ENCODE data around the gene PTPRA. TPM values are rescaled to one million over a fixed set of nuclear protein-coding genes. Genes with fewer than 3 reads are reported as not detected.

PTPRA gene
- total and polyA plus RNA-seq, 9 of the 15 experiments (the other 6 are each of a cell fraction or from before 2014, with no cell fraction given) = 3.4 to 80.5 (median 28.0) TPM

DNA sequence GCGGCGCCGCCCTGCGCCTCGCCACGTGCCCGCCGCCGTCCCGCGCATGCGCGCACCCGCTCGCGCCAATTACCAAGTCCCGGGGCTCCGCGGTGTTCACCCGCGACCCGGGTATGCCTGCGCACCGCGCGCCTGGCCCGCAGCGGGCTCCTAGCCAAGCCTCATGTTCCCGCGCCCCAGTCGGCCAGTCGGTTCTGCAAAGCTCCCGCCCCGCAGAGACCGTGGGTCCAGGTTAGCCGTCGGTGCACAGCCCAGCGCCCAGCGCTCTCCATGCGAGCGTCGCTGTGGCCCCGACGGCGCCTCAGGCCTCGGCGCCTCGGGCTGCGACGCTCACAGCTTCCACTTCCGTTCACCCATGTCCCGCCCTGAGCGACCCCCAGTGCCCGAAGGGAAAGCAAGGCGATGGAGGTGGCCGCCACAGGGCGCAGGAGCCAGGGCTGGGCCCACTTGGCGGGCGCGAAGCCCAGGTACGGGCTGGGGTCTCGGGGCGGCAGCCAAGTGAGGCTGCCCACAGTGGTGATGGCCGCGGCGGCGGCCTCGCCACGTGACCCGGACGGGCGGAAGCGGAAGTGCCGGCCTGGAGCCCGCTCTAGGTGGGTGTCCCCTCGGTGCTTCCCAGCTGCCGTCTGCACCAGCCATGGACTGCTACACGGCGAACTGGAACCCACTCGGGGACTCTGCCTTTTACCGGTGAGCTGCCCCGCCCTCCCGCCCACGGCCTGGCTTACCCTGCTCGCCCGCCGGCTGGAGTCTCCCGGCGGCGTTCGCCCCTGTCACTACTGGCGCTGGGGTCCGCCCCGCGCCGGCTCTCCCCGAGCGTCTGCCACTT, 32.9 kb upstream of the PTPRA start, which contains the start of the genes PCED1A and VPS16 (continued):
- TF ChIP-seq, protein P1, sequence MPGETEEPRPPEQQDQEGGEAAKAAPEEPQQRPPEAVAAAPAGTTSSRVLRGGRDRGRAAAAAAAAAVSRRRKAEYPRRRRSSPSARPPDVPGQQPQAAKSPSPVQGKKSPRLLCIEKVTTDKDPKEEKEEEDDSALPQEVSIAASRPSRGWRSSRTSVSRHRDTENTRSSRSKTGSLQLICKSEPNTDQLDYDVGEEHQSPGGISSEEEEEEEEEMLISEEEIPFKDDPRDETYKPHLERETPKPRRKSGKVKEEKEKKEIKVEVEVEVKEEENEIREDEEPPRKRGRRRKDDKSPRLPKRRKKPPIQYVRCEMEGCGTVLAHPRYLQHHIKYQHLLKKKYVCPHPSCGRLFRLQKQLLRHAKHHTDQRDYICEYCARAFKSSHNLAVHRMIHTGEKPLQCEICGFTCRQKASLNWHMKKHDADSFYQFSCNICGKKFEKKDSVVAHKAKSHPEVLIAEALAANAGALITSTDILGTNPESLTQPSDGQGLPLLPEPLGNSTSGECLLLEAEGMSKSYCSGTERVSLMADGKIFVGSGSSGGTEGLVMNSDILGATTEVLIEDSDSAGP (CRISPR knock-in tag; IDR thresholded peaks at IDR 0.05) = no peak
- TF ChIP-seq SRSF9 (IDR thresholded peaks at IDR 0.05; ENCODE audit: borderline replicate concordance, low read depth, low read length) = no peak
- TF ChIP-seq KAT7 (CRISPR knock-in tag; IDR thresholded peaks at IDR 0.05; ENCODE audit: borderline replicate concordance) = peak; percentile 81; the same call in 1 of the 2 replicates
- no peak for TF ChIP-seq CEBPG (CRISPR knock-in tag; IDR thresholded peaks at IDR 0.05)
- no peak for TF ChIP-seq CEBPG (tag; conservative IDR thresholded peaks at IDR 0.05 in 1 of 2, IDR thresholded peaks at IDR 0.05 in 1 of 2)
- TF ChIP-seq ZNF24 (IDR thresholded peaks at IDR 0.05) = no peak
- TF ChIP-seq PRPF4 (IDR thresholded peaks at IDR 0.05; ENCODE audit: insufficient read depth, low read depth, low read length, poor library complexity, severe bottlenecking) = no peak
- 0 out of 2 replicates have a peak, but pooled peaks have one; percentile 39 for TF ChIP-seq BRD4 (IDR thresholded peaks at IDR 0.05)
- peak; percentile 80; the same call in 1 of the 2 replicates for TF ChIP-seq EP400 (IDR thresholded peaks at IDR 0.05)
- TF ChIP-seq HDAC2 (IDR thresholded peaks at IDR 0.05) = no peak
- TF ChIP-seq, protein P2, sequence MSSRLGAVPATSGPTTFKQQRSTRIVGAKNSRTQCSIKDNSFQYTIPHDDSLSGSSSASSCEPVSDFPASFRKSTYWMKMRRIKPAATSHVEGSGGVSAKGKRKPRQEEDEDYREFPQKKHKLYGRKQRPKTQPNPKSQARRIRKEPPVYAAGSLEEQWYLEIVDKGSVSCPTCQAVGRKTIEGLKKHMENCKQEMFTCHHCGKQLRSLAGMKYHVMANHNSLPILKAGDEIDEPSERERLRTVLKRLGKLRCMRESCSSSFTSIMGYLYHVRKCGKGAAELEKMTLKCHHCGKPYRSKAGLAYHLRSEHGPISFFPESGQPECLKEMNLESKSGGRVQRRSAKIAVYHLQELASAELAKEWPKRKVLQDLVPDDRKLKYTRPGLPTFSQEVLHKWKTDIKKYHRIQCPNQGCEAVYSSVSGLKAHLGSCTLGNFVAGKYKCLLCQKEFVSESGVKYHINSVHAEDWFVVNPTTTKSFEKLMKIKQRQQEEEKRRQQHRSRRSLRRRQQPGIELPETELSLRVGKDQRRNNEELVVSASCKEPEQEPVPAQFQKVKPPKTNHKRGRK (tag; IDR thresholded peaks at IDR 0.05) = no peak
- no peak for TF ChIP-seq CREB3 (tag; conservative IDR thresholded peaks at IDR 0.05; ENCODE audit: low read depth)
- TF ChIP-seq, protein P3, sequence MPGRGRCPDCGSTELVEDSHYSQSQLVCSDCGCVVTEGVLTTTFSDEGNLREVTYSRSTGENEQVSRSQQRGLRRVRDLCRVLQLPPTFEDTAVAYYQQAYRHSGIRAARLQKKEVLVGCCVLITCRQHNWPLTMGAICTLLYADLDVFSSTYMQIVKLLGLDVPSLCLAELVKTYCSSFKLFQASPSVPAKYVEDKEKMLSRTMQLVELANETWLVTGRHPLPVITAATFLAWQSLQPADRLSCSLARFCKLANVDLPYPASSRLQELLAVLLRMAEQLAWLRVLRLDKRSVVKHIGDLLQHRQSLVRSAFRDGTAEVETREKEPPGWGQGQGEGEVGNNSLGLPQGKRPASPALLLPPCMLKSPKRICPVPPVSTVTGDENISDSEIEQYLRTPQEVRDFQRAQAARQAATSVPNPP (IDR thresholded peaks at IDR 0.05; ENCODE audit: borderline replicate concordance, insufficient read depth, insufficient read length) = no peak
- TF ChIP-seq MCM3 (IDR thresholded peaks at IDR 0.05) = no peak
- no peak for TF ChIP-seq COPS2 (conservative IDR thresholded peaks at IDR 0.05)
- TF ChIP-seq TFE3 (CRISPR knock-in tag; IDR thresholded peaks at IDR 0.05) = peak; percentile 88
- peak; percentile 79; the same call in 1 of the 2 replicates for TF ChIP-seq ZBTB33 (CRISPR knock-in tag; IDR thresholded peaks at IDR 0.05)

Data from K562 (cell line).